Stomach (tissue), 9 donors: ENCODE measurements around the gene VSTM2L. TPM values are rescaled to one million over a fixed set of nuclear protein-coding genes. Genes with fewer than 3 reads are reported as not detected.

Source experiments
- DNase-seq, 2 donors: peaks; one replicate each; pipeline versions ENCODE4 v3.0.0 to v3.0.0-alpha.2; 2013 to 2019
- H3K27ac ChIP-seq, 5 donors: fragments of 200-600 bp in 4 of 5; sonication (generic) in 4 of 5; one replicate each; pipeline ENCODE4 v1.5.1; 2013 to 2019; ENCODE audit warnings: mild to moderate bottlenecking in 1 of 5, moderate library complexity in 1 of 5
- H3K27me3 ChIP-seq, 3 donors: fragments of 200-600 bp; sonication (generic); one replicate each; pipeline ENCODE4 v1.5.1; 2017 to 2019; ENCODE audit warnings: mixed run types in 1 of 3
- H3K36me3 ChIP-seq, 4 donors: fragments of 200-600 bp; sonication (generic); 1 replicate in 3 of 4; 2 replicates in 1 of 4; pipeline ENCODE4 v1.5.1; 2016 to 2019
- H3K4me1 ChIP-seq, 4 donors: fragments of 200-600 bp; sonication (generic); one replicate each; pipeline ENCODE4 v1.5.1; 2016 to 2019
- H3K4me3 ChIP-seq, 4 donors: fragments of 200-600 bp; sonication (generic) in 3 of 4; one replicate each; pipeline ENCODE4 v1.5.1; 2016 to 2019; ENCODE audit warnings: mild to moderate bottlenecking in 1 of 4
- H3K9me3 ChIP-seq, 4 donors: fragments of 200-600 bp; sonication (generic); one replicate each; pipeline ENCODE4 v1.5.1; 2016 to 2019
- EP300 ChIP-seq: sonication (generic); formaldehyde crosslinking; IDR thresholded peaks from one replicate; pipeline ENCODE4 v1.6.1; 2017; ENCODE audit warnings: antibody characterized with exemption
- POLR2A ChIP-seq, 4 donors: fragments of 450-650 bp; IDR thresholded peaks; one replicate each; pipeline ENCODE4 v1.6.1; 2016; ENCODE audit warnings: antibody characterized with exemption in 4 of 4, control low read depth in 2 of 4, mild to moderate bottlenecking in 1 of 4, moderate library complexity in 1 of 4
- POLR2AphosphoS5 ChIP-seq, 3 donors: sonication (generic); formaldehyde crosslinking; IDR thresholded peaks; one replicate each; pipeline ENCODE4 v1.6.1; 2016; ENCODE audit warnings: antibody characterized with exemption in 3 of 3
- WGBS, 5 donors: extraction: QIAGEN DNeasy Blood & Tissue Kit in 3 of 5; methylation state at CpG; one replicate each; pipeline versions ENCODE4 v1.1.5 to v1.1.7; 2013 to 2018; 5-methylcytosine and 5-hydroxymethylcytosine counted together
- intact Hi-C: fragments of 100-400 bp; cut with DNase I; formaldehyde crosslinking; loops from one replicate; pipeline ENCODE4 v1.15.1; 2023; ENCODE audit warnings: low total_unique reads
- polyA plus RNA-seq, 3 donors: library from polyadenylated mRNA; stranded (reverse); fragments of 200-250 nt; gene quantifications; one replicate each; pipeline ENCODE4 v1.2.3, GENCODE V29; 2013
- total RNA-seq, 5 donors: library from RNA; depleted of rRNA; stranded (reverse); fragments of >200 nt; gene quantifications; one replicate each; pipeline versions ENCODE4 v1.1.0 to v1.2.3, GENCODE V29; 2014 to 2016
- TF ChIP-seq, protein P1 (sequence below), 7 experiments: fragments of 450-650 bp in 4 of 7; fragments of 200-600 bp in 3 of 7; sonication (generic) in 3 of 7; IDR thresholded peaks; one replicate each; pipeline ENCODE4 v1.5.1; 2016 to 2019; ENCODE audit warnings: antibody characterized with exemption in 7 of 7, control low read depth in 2 of 7, mild to moderate bottlenecking in 1 of 7
- donor health status: healthy with polysubstance abuse.
- donor health status: Bipolar disorder and iron deficiency.
- donor health status: healthy.

Gene VSTM2L
- total and polyA plus RNA-seq, 8 donors, result 1.1 to 18.3 (median 3.4) TPM; not detected in 2

DNA sequence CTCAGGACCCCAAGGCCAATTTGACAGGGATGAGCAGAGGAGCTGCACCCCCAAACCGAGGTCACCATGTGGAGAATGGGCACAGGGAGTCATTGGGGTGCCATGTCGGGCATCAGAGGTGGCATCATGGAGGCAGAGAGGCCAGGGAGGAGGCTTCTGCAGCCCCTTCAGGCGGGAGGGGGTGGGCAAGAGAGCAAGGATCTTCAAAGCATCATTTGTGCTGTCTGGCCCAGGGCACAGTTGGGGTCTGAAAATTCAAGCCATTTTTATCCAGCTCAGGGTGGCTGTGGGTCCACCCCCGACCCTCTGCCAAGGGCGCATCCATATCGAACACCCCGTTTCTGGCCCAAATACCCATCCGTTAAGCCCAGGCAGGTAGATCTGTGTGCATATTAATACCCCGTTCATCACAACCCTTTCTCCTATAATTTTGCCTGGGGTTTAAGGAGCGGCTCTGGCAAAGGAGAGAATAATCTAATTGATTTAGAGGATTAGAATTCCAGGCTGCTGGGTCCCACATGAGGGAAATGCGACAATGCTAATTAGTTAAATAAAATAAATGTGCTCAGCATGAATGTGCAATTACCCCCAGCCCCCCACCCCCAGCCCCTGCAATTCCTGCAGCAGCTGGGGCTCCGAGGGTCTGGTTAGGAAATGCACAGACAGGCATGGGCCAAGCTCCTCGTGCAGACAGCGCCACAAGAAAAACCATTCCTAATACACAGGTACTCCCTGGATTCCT is 31.9 kb downstream of the VSTM2L start:
- intact Hi-C loops, result no loop called here
- no peak for DNase-seq
- Histone ChIP-seq H3K36me3 (no peaks in the 10 kb centered on the region), H3K9me3 (no peaks in the 10 kb centered on the region), H3K27me3 (peaks cover 0 to 18% (median 0%) of the 10 kb centered on the region in 3 donors), H3K4me3 (no peak overlapping the region), H3K4me1 (no peaks in the 10 kb centered on the region), H3K27ac (no peak overlapping the region)
- 87 to 95% (median 90%) methylated on average over 13 to 14 of the region's 14 CpGs for WGBS, 5 donors
- TF ChIP-seq POLR2A (IDR thresholded peaks at IDR 0.05), result no peak

DNA sequence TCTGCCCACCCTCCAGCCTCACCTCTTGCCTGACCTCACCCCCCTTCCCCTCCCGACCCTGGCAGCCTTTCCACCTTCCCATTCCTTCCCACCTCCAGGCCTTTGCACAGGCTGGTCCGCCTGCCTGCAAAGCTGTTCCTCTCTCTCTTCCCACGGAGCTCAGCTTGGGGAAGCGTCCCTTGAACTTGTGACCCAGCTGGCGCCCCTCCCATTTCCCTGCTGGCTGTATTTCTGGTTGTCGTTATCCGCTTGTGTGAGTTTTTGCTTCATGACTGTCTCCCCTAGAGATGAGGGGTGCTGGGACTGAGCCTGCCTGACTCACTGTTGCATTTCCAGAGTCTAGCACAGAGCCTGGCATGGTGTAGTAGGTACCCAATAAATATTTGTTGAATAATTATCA is 32.5 kb downstream of the VSTM2L start:
- Histone ChIP-seq H3K4me1 (no peaks in the 10 kb centered on the region), H3K27me3 (peaks cover 0 to 14% (median 0%) of the 10 kb centered on the region in 3 donors), H3K27ac (no peak overlapping the region), H3K9me3 (no peaks in the 10 kb centered on the region), H3K4me3 (no peak overlapping the region), H3K36me3 (no peaks in the 10 kb centered on the region)
- WGBS, 5 donors, result 34 to 63% (median 62%) methylated on average over 7 of the region's 7 CpGs
- no peak for TF ChIP-seq POLR2AphosphoS5 (IDR thresholded peaks at IDR 0.05)
- no peak for TF ChIP-seq POLR2A (IDR thresholded peaks at IDR 0.05)
- TF ChIP-seq, protein P1, sequence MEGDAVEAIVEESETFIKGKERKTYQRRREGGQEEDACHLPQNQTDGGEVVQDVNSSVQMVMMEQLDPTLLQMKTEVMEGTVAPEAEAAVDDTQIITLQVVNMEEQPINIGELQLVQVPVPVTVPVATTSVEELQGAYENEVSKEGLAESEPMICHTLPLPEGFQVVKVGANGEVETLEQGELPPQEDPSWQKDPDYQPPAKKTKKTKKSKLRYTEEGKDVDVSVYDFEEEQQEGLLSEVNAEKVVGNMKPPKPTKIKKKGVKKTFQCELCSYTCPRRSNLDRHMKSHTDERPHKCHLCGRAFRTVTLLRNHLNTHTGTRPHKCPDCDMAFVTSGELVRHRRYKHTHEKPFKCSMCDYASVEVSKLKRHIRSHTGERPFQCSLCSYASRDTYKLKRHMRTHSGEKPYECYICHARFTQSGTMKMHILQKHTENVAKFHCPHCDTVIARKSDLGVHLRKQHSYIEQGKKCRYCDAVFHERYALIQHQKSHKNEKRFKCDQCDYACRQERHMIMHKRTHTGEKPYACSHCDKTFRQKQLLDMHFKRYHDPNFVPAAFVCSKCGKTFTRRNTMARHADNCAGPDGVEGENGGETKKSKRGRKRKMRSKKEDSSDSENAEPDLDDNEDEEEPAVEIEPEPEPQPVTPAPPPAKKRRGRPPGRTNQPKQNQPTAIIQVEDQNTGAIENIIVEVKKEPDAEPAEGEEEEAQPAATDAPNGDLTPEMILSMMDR (IDR thresholded peaks at IDR 0.05), result no peak
- no peak for TF ChIP-seq EP300
- no peak for DNase-seq
- intact Hi-C loops, result no loop called here

DNA sequence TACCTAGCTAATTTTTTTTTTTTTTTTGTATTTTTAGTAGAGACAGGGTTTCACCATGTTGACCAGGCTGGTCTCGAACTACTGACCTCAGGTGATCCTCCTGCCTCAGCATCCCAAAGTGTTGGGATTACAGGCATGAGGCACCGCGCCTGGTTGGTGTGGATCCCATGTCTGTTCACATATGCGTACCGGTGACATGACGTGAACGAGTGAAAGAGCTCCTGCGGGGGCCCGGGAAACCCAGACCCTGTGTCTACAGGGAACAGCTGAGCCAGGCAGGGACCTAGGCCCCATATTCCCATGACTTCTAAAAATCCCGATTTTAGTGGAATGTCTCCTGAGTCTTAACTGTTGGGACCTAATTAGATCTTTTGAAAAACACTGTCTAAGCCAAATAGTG is 33.1 kb downstream of the VSTM2L start:
- TF ChIP-seq POLR2A (IDR thresholded peaks at IDR 0.05) (no peak), POLR2AphosphoS5 (IDR thresholded peaks at IDR 0.05) (no peak), EP300 (no peak)
- TF ChIP-seq, protein P1 (IDR thresholded peaks at IDR 0.05), result no peak
- H3K4me1 ChIP-seq, result no peaks in the 10 kb centered on the region
- intact Hi-C loops, result no loop called here
- no peak overlapping the region for H3K27ac ChIP-seq
- no peak for DNase-seq
- no peak overlapping the region for H3K4me3 ChIP-seq
- WGBS, 5 donors, result 90 to 93% (median 92%) methylated on average over 10 of the region's 10 CpGs
- H3K36me3 ChIP-seq, result no peaks in the 10 kb centered on the region
- H3K27me3 ChIP-seq, result peaks cover 0 to 12% (median 0%) of the 10 kb centered on the region in 3 donors
- no peaks in the 10 kb centered on the region for H3K9me3 ChIP-seq

DNA sequence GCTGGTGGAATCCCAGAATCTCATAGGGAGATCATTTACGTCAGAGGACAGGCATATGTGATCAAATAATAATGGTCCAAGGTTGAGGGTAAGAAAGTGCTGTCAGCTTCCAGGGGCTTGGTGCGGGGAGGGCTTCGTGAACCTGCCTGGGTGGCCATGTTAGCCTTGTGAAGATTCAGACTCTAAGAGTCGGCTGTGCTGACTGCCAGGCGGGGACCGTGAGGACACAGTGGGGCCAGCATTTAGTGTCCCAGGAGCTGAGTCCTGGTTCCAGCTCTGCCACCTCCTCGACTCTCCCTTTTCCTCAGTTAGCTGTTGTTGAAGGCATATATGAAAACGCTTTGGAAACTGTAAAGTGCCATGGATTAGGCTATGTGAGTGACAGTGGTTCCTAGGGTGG is 33.5 kb downstream of the VSTM2L start:
- H3K36me3 ChIP-seq, result no peaks in the 10 kb centered on the region
- WGBS, 5 donors, result 90 to 97% (median 94%) methylated on average over 8 of the region's 8 CpGs
- intact Hi-C loops, result no loop called here
- DNase-seq, result no peak
- peaks cover 0 to 8% (median 0%) of the 10 kb centered on the region in 3 donors for H3K27me3 ChIP-seq
- no peak overlapping the region for H3K27ac ChIP-seq
- no peaks in the 10 kb centered on the region for H3K9me3 ChIP-seq
- H3K4me3 ChIP-seq, result no peak overlapping the region
- TF ChIP-seq EP300 (no peak), POLR2A (IDR thresholded peaks at IDR 0.05) (no peak), POLR2AphosphoS5 (IDR thresholded peaks at IDR 0.05) (no peak)
- TF ChIP-seq, protein P1 (IDR thresholded peaks at IDR 0.05), result no peak
- H3K4me1 ChIP-seq, result no peaks in the 10 kb centered on the region

DNA sequence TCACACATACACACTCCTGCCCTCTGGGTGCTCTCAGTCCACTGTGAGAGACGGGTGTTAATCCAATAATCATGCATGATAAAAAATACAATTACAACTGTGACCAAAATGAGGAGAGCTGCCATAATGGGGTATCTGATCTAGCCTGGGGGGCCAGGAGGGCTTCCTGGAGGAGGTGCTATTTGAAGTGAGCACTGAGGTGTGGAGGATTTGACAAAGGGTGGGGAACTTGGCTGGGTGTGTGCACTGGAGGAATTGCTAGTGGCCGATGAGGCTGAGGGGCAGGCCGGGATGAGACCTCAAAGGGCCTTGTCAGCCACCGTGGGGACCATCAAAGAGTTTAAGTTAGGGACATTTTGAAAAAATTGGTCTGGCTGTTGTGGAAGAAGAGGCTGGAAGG is 34.8 kb downstream of the VSTM2L start:
- DNase-seq, result no peak
- 83 to 88% (median 86%) methylated on average over 4 of the region's 4 CpGs for WGBS, 5 donors
- Histone ChIP-seq H3K36me3 (no peaks in the 10 kb centered on the region), H3K9me3 (no peaks in the 10 kb centered on the region), H3K4me1 (no peaks in the 10 kb centered on the region), H3K4me3 (no peak overlapping the region), H3K27me3 (no peaks in the 10 kb centered on the region), H3K27ac (no peak overlapping the region)
- intact Hi-C loops, result no loop called here
- TF ChIP-seq POLR2AphosphoS5 (IDR thresholded peaks at IDR 0.05) (no peak), POLR2A (IDR thresholded peaks at IDR 0.05) (no peak), EP300 (no peak)
- TF ChIP-seq, protein P1 (IDR thresholded peaks at IDR 0.05), result no peak
